ENCODE data around the gene ASB2.

Gene ASB2

GRCh38 chr14:94000267-94000666 lies 23.9 kb upstream of the ASB2 start:
- DNase-seq: no peak

GRCh38 chr14:93999573-93999972 lies 23.2 kb upstream of the ASB2 start:
- DNase-seq: no peak

- DNase-seq: no peak
These were observed 22.6 kb upstream of the ASB2 start for GRCh38 chr14:93998871-93999403.

GRCh38 chr14:93997916-93998870 lies 21.8 kb upstream of the ASB2 start:
- no peak for DNase-seq

- no peak for DNase-seq
These were observed 20.7 kb upstream of the ASB2 start, which contains the start of gene CCDC197 for GRCh38 chr14:93997082-93997481. CCDC197 (plus strand) TSS chr14:93997301; CDS start chr14:93998132, 831 bp downstream.

GRCh38 chr14:93996130-93996695 lies 19.8 kb upstream of the ASB2 start:
- no peak for DNase-seq

- DNase-seq: peak; percentile 72
These were observed 18.7 kb upstream of the ASB2 start for GRCh38 chr14:93994919-93995682.

- DNase-seq: no peak
These were observed 17.0 kb upstream of the ASB2 start for GRCh38 chr14:93993382-93993781.

GRCh38 chr14:93991649-93992048 lies 15.3 kb upstream of the ASB2 start:
- no peak for DNase-seq

- no peak for DNase-seq
These were observed 14.8 kb upstream of the ASB2 start for GRCh38 chr14:93991212-93991611.

- DNase-seq: no peak
These were observed 13.6 kb upstream of the ASB2 start for GRCh38 chr14:93989939-93990338.

- DNase-seq: no peak
These were observed 11.6 kb upstream of the ASB2 start for GRCh38 chr14:93987815-93988476.

GRCh38 chr14:93987376-93987775 lies 11.0 kb upstream of the ASB2 start:
- no peak for DNase-seq

GRCh38 chr14:93986955-93987354 lies 10.6 kb upstream of the ASB2 start:
- DNase-seq: no peak

GRCh38 chr14:93984987-93985410 lies 8.6 kb upstream of the ASB2 start:
- DNase-seq: peak; percentile 94

GRCh38 chr14:93984070-93984469 lies 7.7 kb upstream of the ASB2 start:
- DNase-seq: peak; percentile 36

GRCh38 chr14:93982230-93983007 lies 6.0 kb upstream of the ASB2 start:
- DNase-seq: no peak

- no peak for DNase-seq
These were observed 5.2 kb upstream of the ASB2 start for GRCh38 chr14:93981316-93982229.

- no peak for DNase-seq
These were observed 4.3 kb upstream of the ASB2 start for GRCh38 chr14:93980456-93981201.

- DNase-seq: no peak
These were observed 2.4 kb upstream of the ASB2 start for GRCh38 chr14:93978735-93979134.

Data from fibroblast of skin of abdomen (primary cell).